ENCODE measurements around the gene P4HA3.
"Not testable (repeated sequence)": the region's sequence is repeated elsewhere in the genome, so short reads cannot be mapped to it uniquely, and the experiment has no call there.

The P4HA3 gene

DNA sequence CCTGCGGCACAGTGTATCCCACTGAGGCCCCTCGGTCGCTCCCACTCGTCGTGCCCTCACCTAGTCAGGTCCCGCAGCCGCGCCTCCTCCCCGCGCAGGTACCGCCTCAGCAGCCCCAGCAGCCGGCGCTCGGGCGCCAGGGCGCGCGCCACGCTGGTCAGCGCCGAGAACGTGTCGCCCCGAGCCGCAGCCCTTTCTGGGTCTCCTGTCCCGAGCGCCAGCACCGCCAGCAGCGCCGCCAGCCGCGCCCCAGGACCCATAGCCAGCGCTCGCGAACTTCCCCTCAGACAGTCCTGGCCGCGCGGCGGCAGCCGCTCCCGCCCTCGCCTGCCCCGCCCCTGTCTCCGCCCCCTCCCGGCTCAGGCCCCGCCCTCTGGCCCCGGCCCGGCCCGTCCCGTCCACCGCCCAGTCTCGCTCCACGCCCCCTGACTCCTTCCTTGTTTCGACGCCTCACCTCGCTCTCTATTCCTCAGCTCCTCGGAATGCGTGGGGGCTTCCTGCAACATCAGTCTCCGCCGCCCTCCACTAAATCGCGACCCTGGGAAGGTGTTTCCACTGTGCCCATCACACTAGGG, at the start of gene P4HA3:
Gene P4HA3 (minus strand): TSS at position 289 of the 575 bp plus-strand sequence. CDS start 29 bp downstream, at position 260.
- in situ Hi-C loops (cut with MboI; ENCODE audit: low pct_unique_long_range_greater_than_20kb, low sequenced_read_pairs), result no loop called here
- no peak for DNase-seq

DNA sequence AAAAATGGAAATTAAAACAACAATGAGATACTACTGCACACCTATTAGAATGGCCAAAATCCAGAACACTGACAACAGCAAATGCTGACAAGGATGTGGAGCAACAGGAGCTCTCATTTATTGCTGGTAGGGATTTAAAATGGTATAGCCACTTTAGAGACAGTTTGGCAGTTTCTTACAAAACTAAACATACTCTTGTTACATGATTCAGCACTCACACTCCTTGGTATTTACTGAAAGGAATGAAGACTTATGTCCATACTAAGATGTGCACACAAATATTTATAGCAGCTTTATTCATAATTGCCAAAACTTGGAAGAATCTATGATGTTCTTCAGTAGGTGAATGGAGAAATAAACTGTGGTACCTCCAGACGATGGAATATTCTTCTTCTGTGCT, 46.0 kb upstream of the P4HA3 start:
- DNase-seq, result no peak

DNA sequence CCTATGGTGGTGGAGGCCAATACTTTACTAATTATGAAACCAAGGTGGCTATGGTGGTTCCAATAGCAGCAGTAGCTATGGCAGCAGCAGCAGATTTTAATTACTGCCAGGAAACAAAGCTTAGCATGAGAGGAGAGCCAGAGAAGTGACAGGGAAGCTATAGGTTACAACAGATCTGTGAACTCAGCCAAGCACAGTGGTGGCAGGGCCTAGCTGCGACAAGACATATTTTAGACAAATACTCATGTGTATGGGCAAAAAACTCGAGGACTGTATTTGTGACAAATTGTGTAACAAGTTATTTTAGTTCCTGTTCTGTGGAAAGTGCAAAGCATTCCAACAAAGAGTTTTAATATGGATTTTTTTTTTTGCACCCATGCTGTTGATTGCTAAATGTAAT, 44.2 kb upstream of the P4HA3 start:
- DNase-seq, result no peak

More for the DNA sequence above, 46.0 kb upstream of the P4HA3 start:
- in situ Hi-C loops (cut with MboI; ENCODE audit: low pct_unique_long_range_greater_than_20kb, low sequenced_read_pairs), result no loop called here

DNA sequence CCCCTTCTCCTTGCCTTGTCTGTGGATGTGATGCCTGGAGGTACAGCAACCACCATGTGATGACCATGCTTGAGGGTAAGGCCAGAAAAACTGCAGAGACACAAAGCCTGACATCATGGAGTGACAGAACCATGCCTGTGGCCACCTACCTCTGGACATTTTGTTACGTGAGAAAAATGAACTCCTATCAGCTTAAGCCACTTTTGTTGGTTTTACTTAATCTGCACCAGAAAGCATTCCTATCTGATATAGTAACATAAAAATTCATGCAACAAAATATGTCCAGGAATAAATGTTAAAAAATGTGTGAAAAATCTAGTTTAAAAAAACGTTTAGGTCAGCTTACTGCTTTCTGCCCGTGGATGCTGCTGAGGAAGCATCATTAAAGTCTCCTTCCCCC, 42.6 kb upstream of the P4HA3 start:
- no peak for DNase-seq
- in situ Hi-C loops (cut with MboI; ENCODE audit: low pct_unique_long_range_greater_than_20kb, low sequenced_read_pairs), result no loop called here

More for the DNA sequence above, 44.2 kb upstream of the P4HA3 start:
- in situ Hi-C loops (cut with MboI; ENCODE audit: low pct_unique_long_range_greater_than_20kb, low sequenced_read_pairs), result no loop called here

DNA sequence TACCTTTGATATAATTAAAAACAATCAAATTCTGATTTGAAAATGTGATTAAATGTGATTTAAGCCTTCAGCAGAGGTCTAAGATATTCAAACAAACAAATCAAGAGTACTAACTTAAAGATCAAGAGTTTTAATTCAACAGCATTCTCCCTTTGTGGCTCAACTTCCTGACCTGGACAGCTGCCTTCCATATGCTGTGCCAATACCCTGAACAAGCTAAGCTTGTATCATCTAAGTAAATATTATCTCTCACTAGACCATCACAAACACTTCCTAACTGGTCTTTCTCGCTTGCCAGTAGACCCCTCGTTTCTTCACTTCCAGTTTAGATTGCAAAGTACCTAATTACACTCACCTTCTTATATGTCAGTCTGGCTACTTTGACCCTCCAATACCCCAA, 35.9 kb upstream of the P4HA3 start:
- in situ Hi-C loops (cut with MboI; ENCODE audit: low pct_unique_long_range_greater_than_20kb, low sequenced_read_pairs), result no loop called here

DNA sequence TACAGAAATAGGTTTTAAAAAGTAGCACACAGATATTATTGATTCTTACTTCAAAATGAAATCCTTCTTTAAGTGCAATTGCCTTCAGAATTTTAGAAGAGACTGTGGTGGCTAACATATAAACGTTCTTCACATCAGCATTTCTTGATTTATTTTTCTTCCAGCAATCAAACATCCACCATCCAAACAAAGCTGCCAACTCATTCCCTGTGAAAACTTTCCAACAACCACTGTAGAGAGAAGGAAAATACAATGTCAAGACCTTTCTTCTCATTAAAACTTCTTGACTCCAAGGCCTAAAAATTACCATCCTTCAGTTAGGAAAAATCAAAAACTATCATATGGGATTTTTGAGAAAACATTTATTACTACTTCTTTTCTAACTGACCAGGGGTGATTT, 34.0 kb upstream of the P4HA3 start:
- in situ Hi-C loops (cut with MboI; ENCODE audit: low pct_unique_long_range_greater_than_20kb, low sequenced_read_pairs), result no loop called here
- DNase-seq, result no peak

More for the DNA sequence above, 35.9 kb upstream of the P4HA3 start:
- no peak for DNase-seq

DNA sequence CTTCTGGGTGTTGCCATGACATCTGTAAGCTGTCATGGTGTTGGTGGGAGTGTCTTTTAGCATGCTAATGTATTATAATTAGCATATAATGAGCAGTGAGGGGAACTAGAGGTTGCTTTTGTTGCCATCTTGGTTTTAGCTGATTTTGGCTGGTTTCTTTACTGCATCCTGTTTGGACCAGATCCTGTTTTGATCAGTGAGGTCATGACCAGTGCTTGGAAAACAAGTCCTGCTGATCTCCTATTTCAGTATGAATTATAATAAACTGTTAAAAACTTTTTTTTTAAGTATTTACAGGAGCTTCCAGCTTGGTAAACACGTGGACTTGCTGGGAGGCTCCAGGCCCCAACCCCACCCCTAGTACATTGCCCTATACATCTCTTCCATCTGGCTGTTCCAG, 30.5 kb upstream of the P4HA3 start:
- no peak for DNase-seq
- in situ Hi-C loops (cut with MboI; ENCODE audit: low pct_unique_long_range_greater_than_20kb, low sequenced_read_pairs), result no loop called here

DNA sequence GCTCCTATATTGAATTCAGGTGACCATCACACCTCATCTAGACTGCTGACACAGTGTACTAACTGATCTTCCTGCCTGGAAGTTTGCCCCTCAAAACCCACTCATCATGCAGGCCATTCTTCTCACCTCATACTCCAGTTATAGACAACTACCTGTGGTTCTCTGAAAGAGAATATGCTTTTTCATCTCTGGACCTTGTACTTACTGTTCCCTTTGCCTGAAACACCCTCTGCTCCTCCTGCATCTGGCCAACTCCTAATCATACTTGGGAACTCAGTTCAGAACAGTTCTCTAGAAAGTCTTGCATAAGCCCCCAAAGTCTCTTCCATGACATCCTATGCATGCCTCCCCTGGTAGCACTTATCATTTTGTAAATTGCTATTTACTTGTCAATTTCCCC, 28.2 kb upstream of the P4HA3 start:
- in situ Hi-C loops (cut with MboI; ENCODE audit: low pct_unique_long_range_greater_than_20kb, low sequenced_read_pairs), result no loop called here
- no peak for DNase-seq

DNA sequence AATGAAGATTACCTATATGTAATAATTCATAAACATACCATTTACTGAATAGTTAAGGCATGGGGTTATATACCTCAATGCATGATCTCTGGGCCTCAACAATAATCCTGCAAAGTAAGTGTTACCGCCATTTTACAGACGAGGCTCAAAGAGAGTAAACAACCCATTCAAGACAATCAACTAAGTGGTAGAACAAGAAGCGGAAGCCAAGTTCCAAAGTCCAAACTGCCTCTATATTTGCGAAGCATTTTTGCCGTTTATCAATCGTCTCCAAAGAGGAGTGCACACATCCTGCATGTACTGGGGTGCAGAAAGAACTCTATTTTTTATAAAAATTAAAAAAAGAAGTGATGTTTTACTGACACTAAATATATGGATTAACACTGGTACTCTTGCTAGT, 27.5 kb upstream of the P4HA3 start:
- in situ Hi-C loops (cut with MboI; ENCODE audit: low pct_unique_long_range_greater_than_20kb, low sequenced_read_pairs), result no loop called here
- no peak for DNase-seq

DNA sequence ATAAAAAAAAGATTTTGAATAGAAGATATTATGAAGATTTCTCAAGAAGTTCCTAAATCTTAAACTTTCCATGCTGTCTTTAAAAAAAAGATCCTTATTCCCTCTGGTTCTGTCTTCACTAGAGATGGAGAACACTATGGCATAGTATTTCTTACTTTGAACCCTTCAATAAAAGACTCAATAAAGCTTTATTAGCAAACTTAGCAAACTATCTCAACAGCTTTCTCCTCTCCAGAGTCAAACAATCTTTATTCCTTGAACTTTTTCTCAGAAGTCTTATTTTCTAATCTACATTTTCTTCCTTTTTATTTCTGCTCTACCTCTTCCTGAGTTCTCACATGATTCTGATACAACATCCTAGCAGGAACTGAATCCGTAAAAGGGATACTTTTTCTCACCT, 21.8 kb upstream of the P4HA3 start:
- in situ Hi-C loops (cut with MboI; ENCODE audit: low pct_unique_long_range_greater_than_20kb, low sequenced_read_pairs), result no loop called here
- no peak for DNase-seq

DNA sequence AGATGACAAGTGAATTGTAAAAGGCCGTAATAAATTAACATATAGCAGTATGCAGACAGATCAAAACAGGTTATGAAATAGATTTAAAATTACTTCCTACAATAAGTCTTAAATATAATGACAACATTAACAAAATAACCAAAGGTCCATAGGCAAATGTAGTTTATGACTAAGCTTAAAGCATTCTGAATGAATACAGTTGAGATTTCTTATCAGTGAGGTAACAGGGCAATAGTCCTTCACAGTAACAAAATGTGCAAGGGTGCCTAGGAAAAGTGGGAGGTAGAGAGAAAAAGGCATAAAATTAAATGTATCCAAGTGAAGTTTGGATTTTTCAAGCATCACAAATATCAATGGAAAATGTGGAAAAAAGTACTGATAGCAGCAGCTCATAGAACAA, 20.9 kb upstream of the P4HA3 start:
- in situ Hi-C loops (cut with MboI; ENCODE audit: low pct_unique_long_range_greater_than_20kb, low sequenced_read_pairs), result no loop called here
- no peak for DNase-seq

DNA sequence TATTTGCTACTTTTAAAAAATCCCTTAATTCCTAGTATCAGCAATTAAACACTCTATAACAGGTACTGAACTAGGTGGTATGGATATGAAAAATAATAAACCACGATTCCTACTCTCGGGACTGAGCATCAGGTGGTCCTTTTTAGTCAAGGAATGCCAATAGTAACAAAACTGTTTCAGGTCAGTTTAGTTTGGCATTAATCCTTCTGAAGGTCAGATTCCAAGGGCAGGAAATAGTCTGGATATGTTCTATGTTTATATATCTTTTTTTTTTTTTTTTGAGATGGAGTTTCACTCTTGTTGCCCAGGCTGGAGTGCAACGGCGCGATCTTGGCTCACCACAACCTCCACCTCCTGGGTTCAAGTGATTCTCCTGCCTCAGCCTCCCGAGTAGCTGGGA, 19.6 kb upstream of the P4HA3 start:
- in situ Hi-C loops (cut with MboI; ENCODE audit: low pct_unique_long_range_greater_than_20kb, low sequenced_read_pairs); DNase-seq: not testable (repeated sequence)

DNA sequence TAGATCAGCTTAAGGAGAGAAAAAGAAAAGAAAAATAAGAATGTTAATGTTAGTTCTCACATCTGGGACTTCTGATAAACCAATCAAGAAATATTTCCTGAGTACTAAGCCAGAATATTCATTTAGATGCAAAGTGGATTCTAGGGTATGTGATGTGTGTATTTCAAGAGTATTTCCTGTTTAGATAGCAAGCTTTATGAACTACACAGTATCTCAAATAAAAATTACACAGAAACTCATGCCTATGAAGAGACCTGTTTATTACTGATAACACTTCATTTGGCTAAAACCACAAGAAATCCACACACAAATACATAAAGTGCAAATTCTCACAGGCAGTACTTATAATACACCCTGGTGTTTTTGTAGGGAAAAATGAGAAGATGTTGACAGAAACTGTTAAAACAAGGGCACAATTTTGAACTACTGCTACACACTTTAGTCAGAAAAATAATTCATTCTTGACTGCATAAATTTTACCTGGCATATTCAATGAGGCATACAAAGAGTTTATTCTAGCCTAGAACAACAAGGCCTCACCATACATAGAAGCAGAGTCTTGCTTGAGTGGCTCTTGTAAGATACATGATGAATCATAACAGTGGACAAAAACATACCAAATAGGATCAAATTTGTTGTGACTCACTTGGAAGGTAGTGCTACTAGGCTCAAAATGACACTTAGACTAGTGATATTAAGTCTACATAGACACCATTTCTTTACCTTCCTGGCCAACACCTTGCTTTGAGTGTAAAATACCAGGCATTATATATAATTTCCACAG, 18.8 kb upstream of the P4HA3 start:
- DNase-seq, result no peak
- in situ Hi-C loops (cut with MboI; ENCODE audit: low pct_unique_long_range_greater_than_20kb, low sequenced_read_pairs), result no loop called here

DNA sequence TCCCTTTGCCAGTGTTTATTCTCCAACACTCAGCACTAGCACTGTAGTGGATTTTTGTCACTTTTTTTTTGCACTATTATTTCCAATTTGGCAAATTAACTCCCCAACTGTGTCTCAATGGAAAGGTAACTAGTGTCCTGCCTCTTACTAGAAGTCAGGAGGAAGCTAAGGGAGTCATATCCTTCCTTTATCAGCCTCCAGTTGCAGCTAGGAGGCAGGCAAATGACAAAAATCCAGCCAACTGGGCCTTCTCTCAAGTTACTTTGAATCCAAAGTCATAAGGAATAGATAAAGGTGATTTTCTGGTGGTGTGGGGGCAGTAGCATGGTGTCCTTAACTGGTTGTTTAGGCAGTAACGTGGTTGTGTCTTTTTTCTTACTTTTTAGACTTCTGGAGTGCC, 15.6 kb upstream of the P4HA3 start:
- DNase-seq, result no peak
- in situ Hi-C loops (cut with MboI; ENCODE audit: low pct_unique_long_range_greater_than_20kb, low sequenced_read_pairs), result no loop called here

DNA sequence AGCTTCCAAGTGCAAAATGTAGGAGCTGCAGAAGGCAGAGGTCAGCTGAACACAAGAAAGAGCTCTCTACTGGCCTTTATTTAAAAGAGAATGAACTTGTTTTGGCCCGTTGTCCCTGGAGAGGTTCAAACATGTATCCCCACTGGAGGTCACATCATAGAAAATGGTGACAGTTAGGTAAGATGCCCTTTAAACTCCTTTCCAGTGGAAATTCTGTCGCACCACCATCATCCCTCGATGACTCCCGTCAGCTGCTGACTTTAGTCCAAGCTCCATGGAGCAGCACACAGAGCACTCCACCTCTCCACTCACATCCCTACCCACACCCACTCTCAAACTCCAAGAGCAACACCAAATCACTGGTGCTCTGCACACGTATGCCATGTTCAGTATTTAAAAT, 15.2 kb upstream of the P4HA3 start:
- no peak for DNase-seq
- in situ Hi-C loops (cut with MboI; ENCODE audit: low pct_unique_long_range_greater_than_20kb, low sequenced_read_pairs), result no loop called here

DNA sequence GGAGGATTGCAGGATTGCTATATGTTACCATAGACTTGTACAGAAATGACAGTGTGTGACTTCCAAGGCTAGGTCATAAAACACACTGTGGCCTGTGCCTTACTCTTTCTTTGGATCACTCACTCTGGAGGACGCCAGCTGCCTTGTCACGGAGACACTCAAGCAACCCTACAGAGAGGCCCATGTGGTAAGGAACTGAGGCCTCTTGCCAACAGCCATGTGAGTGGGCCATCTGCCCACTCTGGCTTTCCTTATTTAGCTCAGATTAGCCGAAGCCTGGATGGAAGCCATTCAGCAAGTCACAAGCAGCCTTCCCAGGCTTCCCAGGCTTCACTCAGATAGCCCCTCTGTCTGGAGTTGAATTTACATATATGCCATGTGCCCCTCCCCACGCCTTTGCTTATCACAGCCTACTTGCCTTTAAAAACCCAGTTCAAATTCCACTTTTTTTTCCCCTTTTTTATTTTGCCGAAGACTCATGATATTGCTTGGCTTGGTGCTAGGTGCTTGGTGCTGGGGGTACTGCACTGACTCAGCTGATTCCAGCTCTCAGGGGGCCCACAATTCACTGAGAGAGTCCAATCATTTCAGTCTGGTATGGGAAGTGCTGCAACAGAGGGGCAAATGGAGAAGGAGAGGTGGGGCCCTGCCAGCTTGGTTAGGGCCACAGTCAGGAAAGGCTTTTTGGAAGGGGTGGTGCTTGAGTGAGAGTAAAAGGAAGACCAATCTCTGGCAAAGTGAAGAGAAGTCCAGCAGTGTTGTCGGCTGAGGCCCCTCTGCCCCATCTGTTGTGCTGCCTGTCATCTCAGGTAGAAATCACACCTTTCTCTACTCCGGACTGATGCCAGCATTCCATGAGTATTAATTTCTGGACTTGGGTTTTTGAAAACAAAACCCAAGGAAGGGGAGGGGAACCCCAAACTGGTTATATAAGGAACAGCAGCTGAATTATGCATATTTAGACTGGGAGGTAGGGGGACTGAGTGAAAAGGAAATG, 14.5 kb upstream of the P4HA3 start:
- DNase-seq, result no peak
- in situ Hi-C loops (cut with MboI; ENCODE audit: low pct_unique_long_range_greater_than_20kb, low sequenced_read_pairs), result no loop called here

DNA sequence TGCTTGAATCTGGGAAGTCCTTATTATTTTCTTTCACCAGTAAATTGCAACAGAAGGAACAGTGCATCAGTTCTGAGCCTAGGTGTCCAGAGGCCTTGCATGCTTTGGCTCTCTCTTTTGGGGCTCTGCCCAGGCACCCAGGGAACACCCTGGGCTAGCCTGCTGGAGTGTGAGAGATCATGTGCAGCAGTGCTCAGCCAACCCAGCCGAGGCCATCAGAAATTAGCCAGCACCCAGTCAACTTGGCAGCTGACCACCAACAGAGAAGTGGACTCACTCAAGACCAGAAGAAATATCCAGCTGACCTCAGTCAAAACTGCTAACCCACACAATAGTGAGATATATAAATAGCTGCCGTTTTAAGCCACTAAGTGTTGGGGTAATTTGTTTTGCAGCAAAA, 11.2 kb upstream of the P4HA3 start:
- in situ Hi-C loops (cut with MboI; ENCODE audit: low pct_unique_long_range_greater_than_20kb, low sequenced_read_pairs), result no loop called here
- DNase-seq, result no peak

DNA sequence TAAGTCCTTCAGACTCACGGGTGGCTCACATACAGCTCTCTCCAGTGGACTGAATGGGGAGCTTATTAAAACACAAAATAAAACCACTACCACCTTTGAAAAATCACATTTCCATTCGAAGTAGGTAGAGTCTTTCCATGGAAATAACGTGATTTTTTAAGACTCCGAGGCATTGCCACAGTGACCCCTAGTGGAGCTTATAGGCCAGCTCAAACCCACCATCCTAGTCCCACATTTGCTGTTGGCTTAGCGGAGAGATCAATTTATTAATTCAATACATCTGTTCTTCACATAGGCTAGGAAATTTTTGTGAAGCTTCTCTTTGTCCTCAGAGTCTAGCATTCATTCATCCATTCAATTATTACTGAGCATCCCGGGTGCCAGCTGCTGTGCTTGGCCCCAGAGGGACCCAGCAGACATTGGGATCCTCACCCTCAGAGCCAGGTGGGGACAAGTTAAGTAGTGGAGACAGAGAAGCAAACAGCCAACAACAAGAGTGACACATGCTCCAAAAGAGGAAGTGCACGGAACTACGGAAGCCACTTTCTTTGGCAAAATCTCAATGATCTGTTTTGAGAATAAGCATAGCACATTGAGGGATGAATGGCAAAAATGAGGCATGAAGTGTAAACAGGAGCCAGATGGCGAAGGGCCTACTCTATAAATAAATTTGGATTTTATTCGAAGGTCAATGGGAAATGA, 10.2 kb upstream of the P4HA3 start:
- peak; percentile 79 for DNase-seq

DNA sequence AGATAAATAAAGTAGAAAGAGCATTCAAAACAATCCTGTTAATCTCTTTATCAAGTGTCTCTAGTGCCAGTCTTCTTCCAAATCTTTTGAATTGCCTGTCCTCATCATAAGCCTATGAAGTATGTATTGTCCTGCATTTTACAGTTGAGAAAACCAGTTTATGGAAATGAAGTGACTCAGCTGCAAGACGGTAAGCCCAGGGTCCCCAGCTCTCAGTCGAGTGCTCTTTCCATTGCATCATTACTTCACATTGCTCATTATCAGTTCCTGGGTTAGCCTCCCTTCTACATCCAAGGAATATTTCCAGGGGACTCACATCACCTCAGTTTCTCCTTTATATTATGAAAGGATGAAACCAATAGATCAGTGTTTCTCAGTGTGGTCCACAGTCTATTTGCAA, 9.1 kb upstream of the P4HA3 start:
- in situ Hi-C loops (cut with MboI; ENCODE audit: low pct_unique_long_range_greater_than_20kb, low sequenced_read_pairs), result no loop called here
- no peak for DNase-seq

More for the DNA sequence above, 10.2 kb upstream of the P4HA3 start:
- in situ Hi-C loops (cut with MboI; ENCODE audit: low pct_unique_long_range_greater_than_20kb, low sequenced_read_pairs), result no loop called here

Data from KBM-7 (cell line).